NT2/D1 (cell line): Measurements from ENCODE around the gene FHDC1.

Experiments
- DNase-seq: peaks from one replicate; pipeline ENCODE4 v3.0.0-alpha.2; 2011; ENCODE audit warnings: low read depth, low spot score
- H3K27me3 ChIP-seq: 2 replicates; pipeline ENCODE4 v1.6.0; 2011; ENCODE audit warnings: mild to moderate bottlenecking; ENCODE audit not compliant: insufficient read length, insufficient read depth
- H3K36me3 ChIP-seq: 2 replicates; pipeline ENCODE4 v1.6.1; 2011; ENCODE audit warnings: mild to moderate bottlenecking, low read length, mixed read lengths; ENCODE audit not compliant: insufficient read depth, insufficient read length
- H3K4me1 ChIP-seq: 2 replicates; pipeline ENCODE4 v1.5.1; 2011; ENCODE audit not compliant: insufficient read depth, insufficient read length
- H3K4me3 ChIP-seq: 2 replicates; pipeline ENCODE4 v1.5.1; 2011; ENCODE audit warnings: low read depth; ENCODE audit not compliant: insufficient read length
- H3K9ac ChIP-seq: 2 replicates; pipeline ENCODE4 v1.6.0; 2011; ENCODE audit warnings: low read depth; ENCODE audit not compliant: insufficient read length
- H3K9me3 ChIP-seq: 2 replicates; pipeline ENCODE4 v1.5.1; 2011; ENCODE audit warnings: mild to moderate bottlenecking, low read length; ENCODE audit not compliant: insufficient read depth
- SUZ12 ChIP-seq: IDR thresholded peaks from 2 replicates; pipeline ENCODE4 v1.6.1; 2011; ENCODE audit not compliant: insufficient read length, insufficient read depth; ENCODE audit errors: extremely low read depth
- YY1 ChIP-seq: IDR thresholded peaks from 2 replicates; pipeline ENCODE4 v1.6.1; 2011; ENCODE audit not compliant: insufficient read length, insufficient read depth
- ZNF274 ChIP-seq: IDR thresholded peaks from 2 replicates; pipeline ENCODE4 v1.6.1; 2011; ENCODE audit warnings: mild to moderate bottlenecking, low read depth, low read length

The FHDC1 gene

GRCh38 chr4:152959080-152959479 is 23.0 kb downstream of the FHDC1 start:
- DNase-seq, result no peak
- no peak for TF ChIP-seq YY1
- TF ChIP-seq SUZ12, result no peak
- TF ChIP-seq ZNF274, result no peak
- H3K4me1 ChIP-seq, result peaks cover 2% of the 10 kb centered on the region
- H3K4me3 ChIP-seq, result no peak overlapping the region
- H3K9ac ChIP-seq, result no peak overlapping the region
- H3K36me3 ChIP-seq, result peaks cover under 1% of the 10 kb centered on the region
- no peaks in the 10 kb centered on the region for H3K27me3 ChIP-seq
- no peaks in the 10 kb centered on the region for H3K9me3 ChIP-seq

DNA sequence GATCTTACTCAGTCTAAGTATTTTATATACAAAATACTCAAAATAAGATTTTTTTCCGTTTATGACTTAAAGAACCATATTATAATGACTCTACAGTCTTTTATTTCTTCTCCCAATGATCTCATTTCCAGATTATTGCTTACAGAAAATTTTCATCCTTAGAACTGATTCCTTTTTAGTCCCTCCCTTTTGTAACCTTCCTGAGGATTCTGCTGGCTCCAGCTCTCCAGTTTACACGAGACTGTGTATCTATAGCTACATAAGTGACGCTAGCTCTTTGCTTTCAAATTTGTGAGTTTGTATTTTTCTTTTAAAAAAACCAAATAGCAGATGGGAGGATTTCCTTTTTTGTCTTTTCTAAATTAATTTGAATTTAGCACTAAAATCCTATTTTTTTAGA is 24.0 kb downstream of the FHDC1 start:
- no peak for DNase-seq

DNA sequence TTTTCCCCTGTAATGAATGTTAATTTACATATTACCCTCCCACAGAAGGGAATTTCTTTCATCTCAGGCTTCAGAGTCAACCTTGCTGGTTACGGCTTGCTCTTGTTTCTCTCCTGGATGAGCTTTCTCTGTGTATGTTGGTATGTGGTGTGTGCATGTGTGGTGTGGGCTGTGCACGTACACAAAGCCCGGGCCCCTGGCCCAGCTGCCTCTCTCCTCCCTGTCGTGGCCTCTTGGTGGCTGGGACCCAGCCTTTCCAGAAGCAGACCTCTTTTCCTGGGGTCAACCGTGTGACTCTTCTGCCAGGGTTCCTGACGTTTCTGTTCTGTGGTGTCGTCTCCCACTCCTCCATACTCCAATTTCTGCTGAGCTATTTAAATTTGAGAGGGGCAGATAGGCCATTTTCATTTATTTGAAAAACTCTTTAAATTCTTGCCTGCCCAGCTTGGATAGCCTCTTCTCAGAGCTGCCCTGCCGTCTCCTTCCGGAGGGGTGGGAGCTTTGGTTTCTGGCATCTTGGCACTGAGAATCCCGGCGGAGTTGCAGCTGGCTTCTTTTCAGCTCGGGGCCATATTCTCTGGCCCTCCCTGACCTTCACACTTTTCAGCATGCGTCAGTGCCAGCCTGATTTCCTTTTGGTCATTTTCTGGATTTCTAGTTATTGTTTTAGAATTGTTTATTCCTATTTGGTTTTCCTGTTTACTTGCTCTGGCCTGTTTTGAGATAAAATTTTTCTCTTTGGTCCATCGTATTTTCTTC is 25.1 kb downstream of the FHDC1 start:
- Histone ChIP-seq H3K36me3 (peaks cover 5% of the 10 kb centered on the region), H3K9ac (no peak overlapping the region), H3K4me1 (peaks cover 2% of the 10 kb centered on the region), H3K4me3 (no peak overlapping the region), H3K9me3 (no peaks in the 10 kb centered on the region), H3K27me3 (no peaks in the 10 kb centered on the region)
- DNase-seq, result no peak
- TF ChIP-seq SUZ12, result no peak
- TF ChIP-seq YY1, result no peak
- no peak for TF ChIP-seq ZNF274

More for the DNA sequence above, 24.0 kb downstream of the FHDC1 start:
- Histone ChIP-seq H3K4me1 (peaks cover 2% of the 10 kb centered on the region), H3K9ac (no peak overlapping the region), H3K4me3 (no peak overlapping the region), H3K9me3 (no peaks in the 10 kb centered on the region), H3K36me3 (peaks cover 5% of the 10 kb centered on the region), H3K27me3 (no peaks in the 10 kb centered on the region)
- no peak for TF ChIP-seq YY1
- no peak for TF ChIP-seq SUZ12
- no peak for TF ChIP-seq ZNF274

GRCh38 chr4:152961773-152962115 is 25.6 kb downstream of the FHDC1 start:
- Histone ChIP-seq H3K4me1 (peaks cover 2% of the 10 kb centered on the region), H3K9ac (no peak overlapping the region), H3K27me3 (no peaks in the 10 kb centered on the region), H3K36me3 (peaks cover 5% of the 10 kb centered on the region), H3K9me3 (no peaks in the 10 kb centered on the region), H3K4me3 (no peak overlapping the region)
- DNase-seq, result no peak
- TF ChIP-seq ZNF274 (no peak), SUZ12 (no peak), YY1 (no peak)

GRCh38 chr4:152962150-152962549 is 26.0 kb downstream of the FHDC1 start:
- H3K4me3 ChIP-seq, result no peak overlapping the region
- H3K4me1 ChIP-seq, result peaks cover 2% of the 10 kb centered on the region
- no peak for TF ChIP-seq SUZ12
- no peak for TF ChIP-seq ZNF274
- TF ChIP-seq YY1, result no peak
- no peaks in the 10 kb centered on the region for H3K9me3 ChIP-seq
- H3K36me3 ChIP-seq, result peaks cover 5% of the 10 kb centered on the region
- H3K9ac ChIP-seq, result no peak overlapping the region
- H3K27me3 ChIP-seq, result no peaks in the 10 kb centered on the region
- no peak for DNase-seq

GRCh38 chr4:152964335-152964734 is 28.2 kb downstream of the FHDC1 start:
- H3K4me3 ChIP-seq, result no peak overlapping the region
- no peak for DNase-seq
- no peak overlapping the region for H3K9ac ChIP-seq
- no peaks in the 10 kb centered on the region for H3K9me3 ChIP-seq
- TF ChIP-seq SUZ12 (no peak), YY1 (no peak), ZNF274 (no peak)
- H3K4me1 ChIP-seq, result peaks cover 2% of the 10 kb centered on the region
- peaks cover 13% of the 10 kb centered on the region for H3K36me3 ChIP-seq
- no peaks in the 10 kb centered on the region for H3K27me3 ChIP-seq

DNA sequence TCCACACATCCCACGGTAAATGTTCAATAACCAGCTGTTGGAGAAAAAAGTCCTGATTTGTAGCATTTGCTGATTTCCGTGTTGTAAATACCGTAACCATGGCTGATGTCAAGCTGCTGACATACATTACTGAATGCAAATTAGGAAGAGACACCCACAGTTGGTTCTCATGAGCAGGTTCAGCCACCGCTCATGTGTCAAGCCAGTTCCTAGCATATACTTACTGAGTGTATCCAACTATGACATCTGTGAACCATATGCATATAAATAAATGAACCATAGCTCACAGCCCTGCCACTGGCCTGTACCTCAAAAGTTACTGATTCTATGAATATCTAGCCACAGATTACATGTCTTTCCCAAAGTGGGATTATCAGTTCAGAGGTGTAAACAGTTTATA is 29.5 kb downstream of the FHDC1 start:
- no peak overlapping the region for H3K4me3 ChIP-seq
- no peak overlapping the region for H3K9ac ChIP-seq

More for the DNA sequence above, 29.5 kb downstream of the FHDC1 start:
- H3K4me1 ChIP-seq, result peaks cover 2% of the 10 kb centered on the region
- no peak for TF ChIP-seq SUZ12
- TF ChIP-seq ZNF274, result no peak
- TF ChIP-seq YY1, result no peak
- no peaks in the 10 kb centered on the region for H3K9me3 ChIP-seq
- no peaks in the 10 kb centered on the region for H3K27me3 ChIP-seq
- no peak for DNase-seq
- peaks cover 13% of the 10 kb centered on the region for H3K36me3 ChIP-seq
